Measurements from ENCODE around the gene RPL32. TPM values are rescaled to one million over a fixed set of nuclear protein-coding genes. Genes with fewer than 3 reads are reported as not detected.
A peak's percentile ranks its signal among the peaks of the same experiment; 100 is the strongest.

Gene RPL32
- total RNA-seq, 1 experiment from 2014 or later: 794 TPM

GRCh38 chr3:12796171-12797123 is 44.9 kb downstream of the RPL32 start, which contains the start of gene CAND2:
TSS of gene CAND2 (plus strand) at chr3:12796680. CDS start at chr3:12796721, 41 bp downstream.
- H3K4me3 ChIP-seq (ENCODE audit: low read depth in 2 of 2, low read length in 2 of 2): peak within 1 kb of the TSS in 1 of 2 experiments; percentile 27; a peak in 1 of 4 replicates
- no peaks in the 10 kb centered on the region for H3K4me1 ChIP-seq (ENCODE audit: control insufficient read depth, insufficient read depth, low read length)
- no peaks in the 10 kb centered on the region for H3K27me3 ChIP-seq (ENCODE audit: control insufficient read depth, insufficient read depth, low read length)
- DNase-seq (ENCODE audit: low read depth, low spot score) (no peak), ATAC-seq (no peak)
- H3K36me3 ChIP-seq (ENCODE audit: control insufficient read depth, insufficient read depth, low read length): no peaks in the 10 kb centered on the region
- no peaks in the 10 kb centered on the region for H3K9me3 ChIP-seq (ENCODE audit: control insufficient read depth, insufficient read depth, low read depth, low read length)
- intact Hi-C loops (cut with micrococcal nuclease; ENCODE audit: unreplicated experiment): no loop called here
- H3K27ac ChIP-seq (ENCODE audit: low read length): no peak within 1 kb of the TSS
- ChIA-PET CTCF (interaction anchor here (0.6 kb wide), 1 partner anchor 79 kb away, joined by 3 read pairs; no protein-coding TSS in a partner anchor), POLR2A (no interaction called here)
- no TSS peak for BruUV-seq (replicated peaks)
- in situ Hi-C loops (cut with HindIII; ENCODE audit: low pct_unique_long_range_greater_than_20kb, low sequenced_read_pairs): no loop called here
- TF ChIP-seq CTCF (IDR thresholded peaks at IDR 0.05) (no peak), TCF7L2 (IDR thresholded peaks at IDR 0.05; ENCODE audit: low read depth, low read length) (no peak), REST (IDR thresholded peaks at IDR 0.05; ENCODE audit: insufficient read depth in 1 of 2, low read depth in 2 of 2, low read length in 1 of 2) (no peak), POLR2AphosphoS5 (IDR thresholded peaks at IDR 0.05; ENCODE audit: low read depth, low read length) (no peak), SIN3A (IDR thresholded peaks at IDR 0.05; ENCODE audit: borderline replicate concordance, insufficient read depth, low read depth, low read length) (no peak)

- in situ Hi-C loops (cut with HindIII; ENCODE audit: low pct_unique_long_range_greater_than_20kb, low sequenced_read_pairs) (no loop called here), intact Hi-C loops (cut with micrococcal nuclease; ENCODE audit: unreplicated experiment) (no loop called here)
- Histone ChIP-seq H3K9me3 (ENCODE audit: control insufficient read depth, insufficient read depth, low read depth, low read length) (no peaks in the 10 kb centered on the region), H3K4me1 (ENCODE audit: control insufficient read depth, insufficient read depth, low read length) (no peaks in the 10 kb centered on the region), H3K27ac (ENCODE audit: low read length) (no peak overlapping the region), H3K36me3 (ENCODE audit: control insufficient read depth, insufficient read depth, low read length) (no peaks in the 10 kb centered on the region), H3K27me3 (ENCODE audit: control insufficient read depth, insufficient read depth, low read length) (no peaks in the 10 kb centered on the region), H3K4me3 (ENCODE audit: low read depth in 2 of 2, low read length in 2 of 2) (no peak overlapping the region)
- CTCF ChIA-PET: no interaction called here
- no TSS peak for BruUV-seq (replicated peaks)
- ATAC-seq (no peak), DNase-seq (ENCODE audit: low read depth, low spot score) (no peak)
- no peak for TF ChIP-seq SIN3A (IDR thresholded peaks at IDR 0.05; ENCODE audit: borderline replicate concordance, insufficient read depth, low read depth, low read length)
- no peak for TF ChIP-seq POLR2AphosphoS5 (IDR thresholded peaks at IDR 0.05; ENCODE audit: low read depth, low read length)
- POLR2A ChIA-PET: no interaction called here
Observed at GRCh38 chr3:12793701-12794100, 47.7 kb downstream of the RPL32 start.

Data from Panc1 (cell line).